ENCODE data around the gene FAM174C.

Gene FAM174C

GRCh38 chr19:1237754-1238368 lies 37.5 kb upstream of the FAM174C start, which contains the start of gene CBARP:
Gene CBARP (minus strand): TSS chr19:1238005. CDS start chr19:1236100, 1,905 bp downstream.
- H3K4me3 ChIP-seq (replicated peaks in 1 of 2; ENCODE audit: low read depth in 2 of 2, low read length in 2 of 2) = peak within 1 kb of the TSS; percentile 69 to 74
- TF ChIP-seq CTCF (IDR thresholded peaks at IDR 0.05; ENCODE audit: low read depth, low read length) = no peak
- DNase-seq (ENCODE audit: low read depth in 2 of 2) = peak in 1 of 2 donors; percentile 56

GRCh38 chr19:1238369-1239303 lies 36.7 kb upstream of the FAM174C start:
- TF ChIP-seq CTCF (IDR thresholded peaks at IDR 0.05; ENCODE audit: low read depth, low read length) = no peak
- no peak for DNase-seq (ENCODE audit: low read depth in 2 of 2)
- peak overlapping the region; percentile 29 to 74 for H3K4me3 ChIP-seq (replicated peaks in 1 of 2; ENCODE audit: low read depth in 2 of 2, low read length in 2 of 2)

GRCh38 chr19:1239420-1239795 lies 35.9 kb upstream of the FAM174C start:
- no peak for TF ChIP-seq CTCF (IDR thresholded peaks at IDR 0.05; ENCODE audit: low read depth, low read length)
- H3K4me3 ChIP-seq (replicated peaks in 1 of 2; ENCODE audit: low read depth in 2 of 2, low read length in 2 of 2) = no peak overlapping the region
- DNase-seq (ENCODE audit: low read depth in 2 of 2) = no peak

- peak; percentile 35 for TF ChIP-seq CTCF (IDR thresholded peaks at IDR 0.05; ENCODE audit: low read depth, low read length)
- peak overlapping the region; percentile 32 to 43 for H3K4me3 ChIP-seq (replicated peaks in 1 of 2; ENCODE audit: low read depth in 2 of 2, low read length in 2 of 2)
- peak; percentile 88 to 95 for DNase-seq (ENCODE audit: low read depth in 2 of 2)
Measured at GRCh38 chr19:1239796-1240737, 35.3 kb upstream of the FAM174C start.

GRCh38 chr19:1240925-1241324 lies 34.4 kb upstream of the FAM174C start:
- no peak overlapping the region for H3K4me3 ChIP-seq (replicated peaks in 1 of 2; ENCODE audit: low read depth in 2 of 2, low read length in 2 of 2)
- DNase-seq (ENCODE audit: low read depth in 2 of 2) = no peak
- TF ChIP-seq CTCF (IDR thresholded peaks at IDR 0.05; ENCODE audit: low read depth, low read length) = no peak

- H3K4me3 ChIP-seq (replicated peaks in 1 of 2; ENCODE audit: low read depth in 2 of 2, low read length in 2 of 2) = peak within 1 kb of the TSS; percentile 75 to 84
- no peak for TF ChIP-seq CTCF (IDR thresholded peaks at IDR 0.05; ENCODE audit: low read depth, low read length)
- peak; percentile 95 to 96 for DNase-seq (ENCODE audit: low read depth in 2 of 2)
Measured at GRCh38 chr19:1241417-1242095, 33.8 kb upstream of the FAM174C start, which contains the start of gene ATP5F1D. Gene ATP5F1D (plus strand): TSS chr19:1241751. CDS start chr19:1241851, 100 bp downstream.

Measured in cardiac fibroblast (primary cell).